ENCODE data around the gene GRM7. TPM values are rescaled to one million over a fixed set of nuclear protein-coding genes. Genes with fewer than 3 reads are reported as not detected.

GRM7 gene
- total RNA-seq, 1 experiment from 2014 or later, result 0.28 TPM

DNA sequence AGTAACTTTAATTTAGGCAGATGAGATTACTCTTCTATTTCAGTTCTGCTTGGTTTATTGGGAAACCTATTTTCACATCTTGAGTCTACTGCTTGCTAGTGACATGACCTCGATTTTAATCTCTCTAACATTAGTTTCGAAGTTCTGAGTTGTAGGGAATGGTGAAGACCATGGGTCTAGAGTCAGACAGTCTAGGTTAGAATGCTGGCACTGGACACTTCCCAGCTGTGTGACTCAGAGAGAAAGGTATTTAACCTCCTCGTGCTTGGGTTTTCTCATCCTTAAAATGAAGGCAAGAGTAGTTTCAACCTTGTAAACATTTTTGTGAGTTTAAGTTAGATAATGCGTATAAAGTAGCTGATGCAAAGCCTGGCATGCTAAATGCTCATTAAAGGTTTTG, 422.1 kb downstream of the GRM7 start:
- no peaks in the 10 kb centered on the region for H3K27me3 Mint-ChIP-seq (ENCODE audit: low read depth)
- no peak overlapping the region for H2BK120ac ChIP-seq (ENCODE audit: low read depth, low read length, poor library complexity, severe bottlenecking)
- no peaks in the 10 kb centered on the region for H3K9me3 ChIP-seq (ENCODE audit: control insufficient read depth, low read depth, low read length)
- H3K4me1 Mint-ChIP-seq, result no peaks in the 10 kb centered on the region
- no peak overlapping the region for H2BK5ac ChIP-seq (ENCODE audit: insufficient read length, low read length)
- no CpG with 5 or more reads among the region's 4 CpGs for WGBS (ENCODE audit: extremely low coverage, insufficient read length, low lambda C conversion rate)
- no peak overlapping the region for H2BK15ac ChIP-seq (ENCODE audit: low read depth, low read length)
- H4K8ac ChIP-seq (replicated peaks; ENCODE audit: insufficient read length, low read depth, low read length), result no peak overlapping the region
- no peak overlapping the region for H4K91ac ChIP-seq (ENCODE audit: insufficient read length, low read depth, low read length)
- H3K9ac ChIP-seq (ENCODE audit: extremely low read depth, insufficient read length, low read length), result no peak overlapping the region
- H3K9me3 Mint-ChIP-seq, result no peaks in the 10 kb centered on the region
- no peaks in the 10 kb centered on the region for H3K79me1 ChIP-seq (ENCODE audit: insufficient read depth, low read depth, low read length, poor library complexity, severe bottlenecking)
- no peak overlapping the region for H2BK12ac ChIP-seq (ENCODE audit: insufficient read length, low read depth, low read length)
- no peaks in the 10 kb centered on the region for H3K36me3 Mint-ChIP-seq (ENCODE audit: insufficient read depth in 1 of 3, low read depth in 3 of 3)
- no peak for DNase-seq
- no peak overlapping the region for H3K14ac ChIP-seq (ENCODE audit: insufficient read depth, low read length)
- no peak overlapping the region for H3K18ac ChIP-seq (ENCODE audit: insufficient read length, low read depth, low read length)
- no peak overlapping the region for H3K4me2 ChIP-seq (ENCODE audit: insufficient read depth, insufficient read length, low read length)
- no peak overlapping the region for H3K56ac ChIP-seq (ENCODE audit: insufficient read length, low read depth, low read length)
- no peaks in the 10 kb centered on the region for H4K20me1 ChIP-seq (ENCODE audit: control insufficient read depth, insufficient read depth, insufficient read length)
- H2AFZ ChIP-seq (ENCODE audit: low read length), result no peak overlapping the region
- no peak overlapping the region for H3T11ph ChIP-seq (ENCODE audit: low read length)
- no peaks in the 10 kb centered on the region for H3K79me2 ChIP-seq (ENCODE audit: insufficient read depth, low read length)
- no peak overlapping the region for H3K23ac ChIP-seq (ENCODE audit: insufficient read length, low read depth, low read length)
- no peak overlapping the region for H3K4me3 Mint-ChIP-seq
- no peak overlapping the region for H3K27ac Mint-ChIP-seq
- no peak overlapping the region for H4K5ac ChIP-seq (ENCODE audit: insufficient read length, low read depth, low read length)
- TF ChIP-seq, protein P1, sequence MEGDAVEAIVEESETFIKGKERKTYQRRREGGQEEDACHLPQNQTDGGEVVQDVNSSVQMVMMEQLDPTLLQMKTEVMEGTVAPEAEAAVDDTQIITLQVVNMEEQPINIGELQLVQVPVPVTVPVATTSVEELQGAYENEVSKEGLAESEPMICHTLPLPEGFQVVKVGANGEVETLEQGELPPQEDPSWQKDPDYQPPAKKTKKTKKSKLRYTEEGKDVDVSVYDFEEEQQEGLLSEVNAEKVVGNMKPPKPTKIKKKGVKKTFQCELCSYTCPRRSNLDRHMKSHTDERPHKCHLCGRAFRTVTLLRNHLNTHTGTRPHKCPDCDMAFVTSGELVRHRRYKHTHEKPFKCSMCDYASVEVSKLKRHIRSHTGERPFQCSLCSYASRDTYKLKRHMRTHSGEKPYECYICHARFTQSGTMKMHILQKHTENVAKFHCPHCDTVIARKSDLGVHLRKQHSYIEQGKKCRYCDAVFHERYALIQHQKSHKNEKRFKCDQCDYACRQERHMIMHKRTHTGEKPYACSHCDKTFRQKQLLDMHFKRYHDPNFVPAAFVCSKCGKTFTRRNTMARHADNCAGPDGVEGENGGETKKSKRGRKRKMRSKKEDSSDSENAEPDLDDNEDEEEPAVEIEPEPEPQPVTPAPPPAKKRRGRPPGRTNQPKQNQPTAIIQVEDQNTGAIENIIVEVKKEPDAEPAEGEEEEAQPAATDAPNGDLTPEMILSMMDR (conservative IDR thresholded peaks at IDR 0.05), result no peak
- no peak overlapping the region for H2AK5ac ChIP-seq (ENCODE audit: insufficient read length, low read length)
- no peak overlapping the region for H3K4ac ChIP-seq (ENCODE audit: low read depth, low read length)
- H3K27me3 ChIP-seq (ENCODE audit: insufficient read depth, low read length), result no peaks in the 10 kb centered on the region
- H3K27ac ChIP-seq (ENCODE audit: insufficient read length, low read depth, low read length), result no peak overlapping the region
- no peak overlapping the region for H2BK20ac ChIP-seq (ENCODE audit: low read depth, low read length, poor library complexity, severe bottlenecking)
- no peaks in the 10 kb centered on the region for H3K23me2 ChIP-seq (ENCODE audit: insufficient read length, low read depth, low read length, poor library complexity, severe bottlenecking)
- no peaks in the 10 kb centered on the region for H3K4me1 ChIP-seq (ENCODE audit: insufficient read depth, low read length)
